Esophagus (tissue), 2 donors: Measurements from ENCODE around the gene ZNFX1. TPM values are rescaled to one million over a fixed set of nuclear protein-coding genes. Genes with fewer than 3 reads are reported as not detected.
"Not testable (repeated sequence)": the region's sequence is repeated elsewhere in the genome, so short reads cannot be mapped to it uniquely, and the experiment has no call there.

ENCODE experiments used
- H3K27ac ChIP-seq, 2 donors: one replicate each; pipeline ENCODE4 v1.5.1; 2013; ENCODE audit warnings: low read depth in 2 of 2, mild to moderate bottlenecking in 2 of 2, inconsistent platforms in 1 of 2, low read length in 1 of 2, moderate library complexity in 1 of 2
- H3K27me3 ChIP-seq, 2 donors: one replicate each; pipeline ENCODE4 v1.6.1; 2013; ENCODE audit warnings: low read length in 2 of 2, control low read depth in 1 of 2, mild to moderate bottlenecking in 1 of 2; ENCODE audit not compliant: insufficient read depth in 2 of 2, control insufficient read depth in 1 of 2
- H3K36me3 ChIP-seq, 2 donors: one replicate each; pipeline ENCODE4 v1.6.1; 2013; ENCODE audit warnings: low read length in 1 of 2; ENCODE audit not compliant: control insufficient read depth in 2 of 2, insufficient read depth in 2 of 2
- H3K4me1 ChIP-seq, 2 donors: one replicate each; pipeline ENCODE4 v1.6.1; 2013; ENCODE audit warnings: low read length in 1 of 2; ENCODE audit not compliant: control insufficient read depth in 2 of 2, insufficient read depth in 2 of 2
- H3K4me3 ChIP-seq, 2 donors: one replicate each; pipeline ENCODE4 v1.5.1; 2013; ENCODE audit warnings: low read length in 2 of 2, mild to moderate bottlenecking in 2 of 2, low read depth in 1 of 2, moderate library complexity in 1 of 2
- H3K9me3 ChIP-seq, 2 donors: one replicate each; pipeline ENCODE4 v1.6.1; 2013; ENCODE audit warnings: mild to moderate bottlenecking in 2 of 2, low read depth in 1 of 2, low read length in 1 of 2, moderate library complexity in 1 of 2; ENCODE audit not compliant: control insufficient read depth in 2 of 2, insufficient read depth in 1 of 2
- WGBS, 2 donors: extraction: QIAGEN DNeasy Blood & Tissue Kit; methylation state at CpG; one replicate each; pipeline ENCODE4 v1.1.7; 2013; 5-methylcytosine and 5-hydroxymethylcytosine counted together
- polyA plus RNA-seq, 2 donors: library from polyadenylated mRNA; stranded (reverse); fragments of 200-250 nt; gene quantifications; one replicate each; pipeline ENCODE4 v1.2.3, GENCODE V29; 2013
- donor health status: healthy with polysubstance abuse.
- donor health status: Bipolar disorder and iron deficiency.

The ZNFX1 gene
- polyA plus RNA-seq, 2 donors: 4.4 to 5.2 TPM

DNA sequence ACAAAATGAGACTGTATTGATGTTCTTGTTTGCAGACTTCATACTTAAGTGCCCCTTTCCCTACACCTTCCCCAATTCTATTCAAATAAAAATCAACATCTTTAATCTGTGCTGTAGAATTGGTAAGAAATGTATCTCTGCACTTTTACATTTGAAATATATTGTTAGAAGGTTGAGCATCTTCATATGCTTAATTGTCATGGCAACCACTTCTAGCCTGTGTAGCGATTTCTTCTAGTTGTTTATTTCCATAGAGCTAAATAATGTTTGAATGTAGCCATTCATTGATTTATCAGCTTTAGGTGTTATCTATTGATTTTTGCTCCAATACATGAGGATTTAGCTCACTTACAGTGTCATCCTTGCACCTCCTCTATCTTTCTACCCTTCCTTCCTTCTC, 37.7 kb upstream of the ZNFX1 start:
- peaks cover 0 to 7% of the 10 kb centered on the region in 2 donors for H3K9me3 ChIP-seq
- 70 to 72% methylated on average over 1 of the region's 1 CpG for WGBS, 2 donors
- H3K36me3 ChIP-seq: no peaks in the 10 kb centered on the region
- H3K4me1 ChIP-seq: peaks cover 3 to 10% of the 10 kb centered on the region in 2 donors
- H3K4me3 ChIP-seq: no peak overlapping the region
- H3K27ac ChIP-seq: no peak overlapping the region
- peaks cover 2 to 12% of the 10 kb centered on the region in 2 donors for H3K27me3 ChIP-seq

GRCh38 chr20:49314052-49314451, 36.2 kb upstream of the ZNFX1 start:
- not testable (repeated sequence) for H3K4me3 ChIP-seq

DNA sequence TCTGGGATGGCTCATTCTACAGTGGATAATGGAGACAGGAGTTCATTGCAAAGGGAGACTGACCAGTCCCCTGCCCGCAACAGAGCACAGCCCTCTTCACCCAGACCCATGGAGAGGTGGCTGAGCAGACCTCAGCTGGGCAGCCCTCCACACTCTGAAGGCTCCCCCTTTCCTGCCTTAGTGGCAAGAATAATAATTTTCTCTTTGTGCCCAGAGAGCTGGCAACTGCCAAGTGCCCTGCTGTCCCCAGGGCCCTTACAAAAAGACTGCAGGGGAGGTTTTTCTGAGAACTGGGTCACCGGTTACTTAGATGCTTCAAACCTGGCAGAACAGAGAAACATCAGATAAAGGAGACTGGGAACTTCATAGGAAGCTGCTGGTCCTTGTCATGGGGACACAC, 35.4 kb upstream of the ZNFX1 start:
- H3K4me3 ChIP-seq: no peak overlapping the region
- WGBS, 2 donors: 77 to 86% methylated on average over 2 of the region's 2 CpGs
- H3K27ac ChIP-seq: no peak overlapping the region
- peaks cover 0 to 7% of the 10 kb centered on the region in 2 donors for H3K9me3 ChIP-seq
- H3K4me1 ChIP-seq: peaks cover 0 to 3% of the 10 kb centered on the region in 2 donors
- no peaks in the 10 kb centered on the region for H3K36me3 ChIP-seq
- H3K27me3 ChIP-seq: peaks cover 2 to 4% of the 10 kb centered on the region in 2 donors

More at GRCh38 chr20:49314052-49314451, 36.2 kb upstream of the ZNFX1 start:
- 53 to 55% methylated on average over 2 of the region's 2 CpGs for WGBS, 2 donors
- H3K36me3 ChIP-seq, H3K4me1 ChIP-seq, H3K9me3 ChIP-seq, H3K27ac ChIP-seq, H3K27me3 ChIP-seq: not testable (repeated sequence)

- Histone ChIP-seq H3K4me1 (no peaks in the 10 kb centered on the region), H3K27ac (no peak overlapping the region), H3K36me3 (no peaks in the 10 kb centered on the region), H3K27me3 (no peaks in the 10 kb centered on the region), H3K4me3 (no peak overlapping the region), H3K9me3 (peaks cover 0 to 4% of the 10 kb centered on the region in 2 donors)
- WGBS, 2 donors: 84 to 90% methylated on average over 4 of the region's 4 CpGs
These were observed 34.8 kb upstream of the ZNFX1 start for GRCh38 chr20:49312661-49313060.

DNA sequence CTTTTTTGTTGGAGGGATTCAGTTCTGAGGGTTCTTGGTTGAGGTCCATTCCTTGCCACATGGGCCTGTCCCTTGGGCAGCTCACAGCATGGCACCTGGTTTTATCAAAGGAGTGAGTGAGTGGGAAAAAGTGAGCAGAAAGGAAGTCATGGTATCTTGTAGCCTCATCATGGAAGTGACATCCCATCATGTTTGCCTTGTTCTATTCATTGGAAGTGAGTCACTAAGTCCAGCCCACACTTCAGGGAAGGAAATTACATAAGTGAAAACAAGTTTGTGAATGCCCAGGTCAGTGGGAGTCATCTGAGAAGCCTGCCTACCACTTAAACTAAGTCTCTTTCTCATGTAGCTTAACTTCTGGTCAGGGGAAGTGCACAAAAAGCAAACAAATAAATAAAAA, 32.8 kb upstream of the ZNFX1 start:
- Histone ChIP-seq H3K9me3 (peaks cover 0 to 4% of the 10 kb centered on the region in 2 donors), H3K27ac (no peak overlapping the region), H3K4me1 (no peaks in the 10 kb centered on the region), H3K36me3 (no peaks in the 10 kb centered on the region), H3K4me3 (no peak overlapping the region), H3K27me3 (no peaks in the 10 kb centered on the region)

DNA sequence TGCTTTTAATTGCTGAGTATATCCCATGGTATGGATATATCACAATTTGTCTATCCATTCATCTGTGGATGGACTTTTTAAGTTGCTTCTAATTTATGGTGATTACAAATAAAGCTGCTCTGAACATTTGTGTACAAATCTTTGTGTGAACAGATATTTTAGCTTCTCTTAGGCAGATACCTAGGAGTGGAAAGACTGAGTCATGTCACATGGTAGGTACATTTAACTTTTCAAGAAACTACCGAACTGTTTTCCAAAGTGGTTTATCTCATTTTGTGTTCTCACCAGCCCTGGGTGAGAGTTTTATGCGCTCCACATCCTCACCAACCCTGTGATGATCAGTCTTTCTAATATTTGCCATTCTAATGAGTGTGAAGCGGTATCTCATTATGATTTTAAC, 31.0 kb upstream of the ZNFX1 start:
- peaks cover 0 to 4% of the 10 kb centered on the region in 2 donors for H3K9me3 ChIP-seq
- no peak overlapping the region for H3K27ac ChIP-seq
- no peaks in the 10 kb centered on the region for H3K27me3 ChIP-seq
- no peaks in the 10 kb centered on the region for H3K4me1 ChIP-seq
- WGBS, 2 donors: 80 to 83% methylated on average over 3 of the region's 3 CpGs
- no peaks in the 10 kb centered on the region for H3K36me3 ChIP-seq
- H3K4me3 ChIP-seq: no peak overlapping the region

- Histone ChIP-seq H3K9me3 (peaks cover 0 to 4% of the 10 kb centered on the region in 2 donors), H3K27me3 (no peaks in the 10 kb centered on the region), H3K36me3 (no peaks in the 10 kb centered on the region), H3K4me3 (no peak overlapping the region), H3K27ac (no peak overlapping the region), H3K4me1 (no peaks in the 10 kb centered on the region)
- 38% methylated on average over 10 of the region's 10 CpGs for WGBS, 2 donors
These were observed 29.2 kb upstream of the ZNFX1 start for GRCh38 chr20:49306903-49307620.

GRCh38 chr20:49303065-49303552, 25.3 kb upstream of the ZNFX1 start:
- H3K4me1 ChIP-seq: no peaks in the 10 kb centered on the region
- H3K27me3 ChIP-seq: no peaks in the 10 kb centered on the region
- no peak overlapping the region for H3K4me3 ChIP-seq
- no peaks in the 10 kb centered on the region for H3K36me3 ChIP-seq
- no peaks in the 10 kb centered on the region for H3K9me3 ChIP-seq
- no peak overlapping the region for H3K27ac ChIP-seq
- WGBS, 2 donors: 19 to 25% methylated on average over 3 of the region's 3 CpGs

GRCh38 chr20:49297605-49298530, 20.0 kb upstream of the ZNFX1 start:
- WGBS, 2 donors: 84% methylated on average over 6 of the region's 6 CpGs
- Histone ChIP-seq H3K36me3 (peaks cover 0 to 6% of the 10 kb centered on the region in 2 donors), H3K27me3 (no peaks in the 10 kb centered on the region), H3K4me3 (no peak overlapping the region), H3K9me3 (no peaks in the 10 kb centered on the region), H3K4me1 (no peaks in the 10 kb centered on the region), H3K27ac (no peak overlapping the region)
